ENCODE data around the gene RELN. TPM values are rescaled to one million over a fixed set of nuclear protein-coding genes. Genes with fewer than 3 reads are reported as not detected.

RELN gene
- total and polyA plus RNA-seq, 2 of the 13 experiments (the other 11 are each of a cell fraction or from before 2014, with no cell fraction given), result 315 to 332 TPM

- DNase-seq (ENCODE audit: low spot score) (no peak), FAIRE-seq (no peak), ATAC-seq (no peak)
- CTCF ChIA-PET (ENCODE audit: low intra/inter-chr PET ratio, low total read pairs), result no interaction called here
- no peak overlapping the region for H3K4me2 ChIP-seq (ENCODE audit: low read depth, low read length)
- H3K27ac ChIP-seq (ENCODE audit: extremely low read length, insufficient read depth, low read length), result no peak overlapping the region
- H3K36me3 ChIP-seq (replicated peaks in 1 of 2; ENCODE audit: control insufficient read depth in 1 of 2, insufficient read depth in 2 of 2, low read length in 2 of 2), result peaks cover 0 to 12% of the 10 kb centered on the region in 2 experiments; a peak in 3 of 5 replicates
- no peak overlapping the region for H2AFZ ChIP-seq (ENCODE audit: low read length)
- no peak overlapping the region for H3K4me3 ChIP-seq (replicated peaks in 1 of 3; ENCODE audit: insufficient read depth in 1 of 3, low read depth in 2 of 3, low read length in 3 of 3)
- H3K9me3 ChIP-seq (ENCODE audit: low read length), result no peaks in the 10 kb centered on the region
- H3K9ac ChIP-seq (ENCODE audit: insufficient read depth, low read depth, low read length), result no peak overlapping the region
- POLR2A ChIA-PET, result no interaction called here
- TF ChIP-seq MIER3 (CRISPR knock-in tag; IDR thresholded peaks at IDR 0.05; ENCODE audit: borderline replicate concordance), result no peak
- peak; percentile 71 for TF ChIP-seq FOSL2 (CRISPR knock-in tag; IDR thresholded peaks at IDR 0.05)
- H3K79me2 ChIP-seq (ENCODE audit: insufficient read depth, low read length), result peaks cover 3% of the 10 kb centered on the region
- no TSS peak for BruUV-seq (replicated peaks)
- in situ Hi-C loops (cut with HindIII; ENCODE audit: extremely low pct_ligation_motif_present, low pct_unique_long_range_greater_than_20kb), result no loop called here
- intact Hi-C loops (cut with micrococcal nuclease; ENCODE audit: unreplicated experiment), result no loop called here
- 0 out of 2 replicates have a peak, but pooled peaks cover 8% of the 10 kb centered on the region for H4K20me1 ChIP-seq (ENCODE audit: insufficient read depth, low read length)
- 43% methylated on average over 1 of the region's 1 CpG for WGBS (ENCODE audit: low lambda C conversion rate)
- H3K4me1 ChIP-seq (ENCODE audit: insufficient read depth, low read length), result peaks cover 16% of the 10 kb centered on the region
- H3K27me3 ChIP-seq (ENCODE audit: control insufficient read depth in 1 of 2, insufficient read depth in 2 of 2, low read length in 2 of 2), result no peaks in the 10 kb centered on the region; a peak in 1 of 5 replicates
These were observed 73.6 kb downstream of the RELN start for GRCh38 chr7:103915680-103916357.

GRCh38 chr7:103914147-103914899 lies 75.1 kb downstream of the RELN start:
- Histone ChIP-seq H2AFZ (ENCODE audit: low read length) (no peak overlapping the region), H3K79me2 (ENCODE audit: insufficient read depth, low read length) (peaks cover 3% of the 10 kb centered on the region), H3K4me2 (ENCODE audit: low read depth, low read length) (no peak overlapping the region), H3K4me3 (replicated peaks in 1 of 3; ENCODE audit: insufficient read depth in 1 of 3, low read depth in 2 of 3, low read length in 3 of 3) (no peak overlapping the region), H3K9ac (ENCODE audit: insufficient read depth, low read depth, low read length) (no peak overlapping the region), H3K9me3 (ENCODE audit: low read length) (no peaks in the 10 kb centered on the region), H3K4me1 (ENCODE audit: insufficient read depth, low read length) (peaks cover 16% of the 10 kb centered on the region), H3K27me3 (ENCODE audit: control insufficient read depth in 1 of 2, insufficient read depth in 2 of 2, low read length in 2 of 2) (no peaks in the 10 kb centered on the region; a peak in 1 of 5 replicates), H3K27ac (ENCODE audit: extremely low read length, insufficient read depth, low read length) (no peak overlapping the region), H3K36me3 (replicated peaks in 1 of 2; ENCODE audit: control insufficient read depth in 1 of 2, insufficient read depth in 2 of 2, low read length in 2 of 2) (peaks cover 0 to 12% of the 10 kb centered on the region in 2 experiments; a peak in 3 of 5 replicates), H4K20me1 (ENCODE audit: insufficient read depth, low read length) (0 out of 2 replicates have a peak, but pooled peaks cover 8% of the 10 kb centered on the region)
- FAIRE-seq (no peak), ATAC-seq (no peak), DNase-seq (ENCODE audit: low spot score) (no peak)
- intact Hi-C loops (cut with micrococcal nuclease; ENCODE audit: unreplicated experiment), result no loop called here
- TF ChIP-seq PHB2 (IDR thresholded peaks at IDR 0.05; ENCODE audit: partially characterized antibody) (no peak), E2F2 (CRISPR knock-in tag; IDR thresholded peaks at IDR 0.05; ENCODE audit: borderline replicate concordance) (no peak), CSRNP2 (CRISPR knock-in tag; conservative IDR thresholded peaks at IDR 0.05; ENCODE audit: low read depth) (no peak), CENPX (CRISPR knock-in tag; IDR thresholded peaks at IDR 0.05) (no peak), PHF21A (CRISPR knock-in tag; IDR thresholded peaks at IDR 0.05) (no peak)
- ChIA-PET CTCF (ENCODE audit: low intra/inter-chr PET ratio, low total read pairs) (no interaction called here), POLR2A (no interaction called here)
- TSS peak; percentile 36 for BruUV-seq (replicated peaks)
- in situ Hi-C loops (cut with HindIII; ENCODE audit: extremely low pct_ligation_motif_present, low pct_unique_long_range_greater_than_20kb), result no loop called here
- WGBS (ENCODE audit: low lambda C conversion rate), result 73% methylated on average over 6 of the region's 6 CpGs
